ENCODE results near the gene HDAC2. TPM values are rescaled to one million over a fixed set of nuclear protein-coding genes. Genes with fewer than 3 reads are reported as not detected.

Gene HDAC2
- total and polyA plus RNA-seq, 2 of the 13 experiments (the other 11 are each of a cell fraction or from before 2014, with no cell fraction given), result 99.6 to 114 TPM

GRCh38 chr6:113989675-113990074 lies 18.7 kb upstream of the HDAC2 start:
- no peaks in the 10 kb centered on the region for H3K4me1 ChIP-seq (ENCODE audit: insufficient read depth, low read length)
- DNase-seq (ENCODE audit: low spot score) (no peak), ATAC-seq (no peak), FAIRE-seq (no peak)
- CTCF ChIA-PET (ENCODE audit: low intra/inter-chr PET ratio, low total read pairs), result no interaction called here
- no peak overlapping the region for H3K4me2 ChIP-seq (ENCODE audit: low read depth, low read length)
- no TSS peak for BruUV-seq (replicated peaks)
- intact Hi-C loops (cut with micrococcal nuclease; ENCODE audit: unreplicated experiment), result no loop called here
- no peaks in the 10 kb centered on the region for H4K20me1 ChIP-seq (ENCODE audit: insufficient read depth, low read length)
- H2AFZ ChIP-seq (ENCODE audit: low read length), result no peak overlapping the region
- no peaks in the 10 kb centered on the region for H3K27me3 ChIP-seq (ENCODE audit: control insufficient read depth in 1 of 2, insufficient read depth in 2 of 2, low read length in 2 of 2)
- no peak overlapping the region for H3K4me3 ChIP-seq (replicated peaks in 1 of 3; ENCODE audit: insufficient read depth in 1 of 3, low read depth in 2 of 3, low read length in 3 of 3)
- H3K9ac ChIP-seq (ENCODE audit: insufficient read depth, low read depth, low read length), result no peak overlapping the region
- POLR2A ChIA-PET, result no interaction called here
- no peaks in the 10 kb centered on the region for H3K36me3 ChIP-seq (replicated peaks in 1 of 2; ENCODE audit: control insufficient read depth in 1 of 2, insufficient read depth in 2 of 2, low read length in 2 of 2)
- in situ Hi-C loops (cut with HindIII; ENCODE audit: extremely low pct_ligation_motif_present, low pct_unique_long_range_greater_than_20kb), result loop anchor here (25.0 kb wide), 2 partner anchors 348 to 1898 kb away; partner anchors contain the start of gene HS3ST5
- H3K9me3 ChIP-seq (ENCODE audit: low read length), result no peaks in the 10 kb centered on the region
- no peak overlapping the region for H3K27ac ChIP-seq (ENCODE audit: extremely low read length, insufficient read depth, low read length)
- no peaks in the 10 kb centered on the region for H3K79me2 ChIP-seq (ENCODE audit: insufficient read depth, low read length)
- no peak for TF ChIP-seq HIC2 (CRISPR knock-in tag; IDR thresholded peaks at IDR 0.05; ENCODE audit: low read depth)
- TF ChIP-seq ZNF33A (CRISPR knock-in tag; IDR thresholded peaks at IDR 0.05; ENCODE audit: borderline replicate concordance), result no peak
- TF ChIP-seq NBN (conservative IDR thresholded peaks at IDR 0.05), result no peak
- no peak for TF ChIP-seq THRA (CRISPR knock-in tag; IDR thresholded peaks at IDR 0.05; ENCODE audit: borderline replicate concordance)
- TF ChIP-seq GZF1 (CRISPR knock-in tag; IDR thresholded peaks at IDR 0.05), result no peak
- TF ChIP-seq EEA1 (CRISPR knock-in tag; IDR thresholded peaks at IDR 0.05; ENCODE audit: borderline replicate concordance), result no peak
- TF ChIP-seq SMYD3 (CRISPR knock-in tag; IDR thresholded peaks at IDR 0.05), result no peak
- no peak for TF ChIP-seq ZNF609 (CRISPR knock-in tag; IDR thresholded peaks at IDR 0.05; ENCODE audit: borderline replicate concordance)
- TF ChIP-seq NFE2L1 (CRISPR knock-in tag; IDR thresholded peaks at IDR 0.05; ENCODE audit: borderline replicate concordance), result no peak
- TF ChIP-seq ZUFSP (CRISPR knock-in tag; IDR thresholded peaks at IDR 0.05; ENCODE audit: borderline replicate concordance), result no peak
- no peak for TF ChIP-seq ZNF841 (CRISPR knock-in tag; IDR thresholded peaks at IDR 0.05; ENCODE audit: borderline replicate concordance)
- no peak for TF ChIP-seq RFXAP (CRISPR knock-in tag; IDR thresholded peaks at IDR 0.05; ENCODE audit: borderline replicate concordance)
- no peak for TF ChIP-seq HNF4G (IDR thresholded peaks at IDR 0.05; ENCODE audit: borderline replicate concordance, low read depth, low read length)
- no peak for TF ChIP-seq HNF4G (CRISPR knock-in tag; IDR thresholded peaks at IDR 0.05; ENCODE audit: borderline replicate concordance, low read depth)
- TF ChIP-seq BHLHE40 (IDR thresholded peaks at IDR 0.05; ENCODE audit: low read length), result no peak
- no peak for TF ChIP-seq MAFK (conservative IDR thresholded peaks at IDR 0.05 in 1 of 2, IDR thresholded peaks at IDR 0.05 in 1 of 2; ENCODE audit: low read length in 2 of 2)
